GM12878 (cell line): Measurements from ENCODE around the gene RGS14. TPM values are rescaled to one million over a fixed set of nuclear protein-coding genes. Genes with fewer than 3 reads are reported as not detected.

Experiments
- BRCA1 ChIP-seq: IDR thresholded peaks from 2 replicates; pipeline ENCODE4 v1.6.1; 2011; ENCODE audit warnings: low read depth, low read length, improper control_type of control experiment
- GATAD2B ChIP-seq: fragments of 450-650 bp; conservative IDR thresholded peaks from 2 replicates; pipeline ENCODE4 v1.6.1; 2017; ENCODE audit warnings: low read depth, mild to moderate bottlenecking, moderate library complexity
- PKNOX1 ChIP-seq: fragments of 450-650 bp; IDR thresholded peaks from 2 replicates; pipeline ENCODE4 v1.6.1; 2016; ENCODE audit warnings: mild to moderate bottlenecking
- SMARCA5 ChIP-seq: fragments of 450-650 bp; IDR thresholded peaks from 2 replicates; pipeline ENCODE4 v1.6.1; 2017; ENCODE audit warnings: mild to moderate bottlenecking
- TARDBP ChIP-seq: IDR thresholded peaks from 2 replicates; pipeline ENCODE4 v1.6.1; 2016; ENCODE audit warnings: borderline replicate concordance
- ZNF592 ChIP-seq: fragments of 450-650 bp; IDR thresholded peaks from 2 replicates; pipeline ENCODE4 v1.6.1; 2017; ENCODE audit warnings: mild to moderate bottlenecking, moderate library complexity
- ZNF687 ChIP-seq: fragments of 450-650 bp; IDR thresholded peaks from 2 replicates; pipeline ENCODE4 v1.6.1; 2017; ENCODE audit warnings: mild to moderate bottlenecking, moderate library complexity
- polyA plus RNA-seq, 11 experiments: library from polyadenylated mRNA; depleted of rRNA in 4 of 11; unstranded in 6 of 11; stranded (reverse) in 5 of 11; fragments of >200 nt; fragmentation: Nextera tagmentation in 4 of 11; fragmentation: Illumina TruSeq in 1 of 11; extraction: Ambion mirVana in 4 of 11; extraction: Trizol in 1 of 11; gene quantifications; 1 replicate in 1 of 11; 2 replicates in 10 of 11; pipeline versions ENCODE4 v1.2.1 to v1.2.3, GENCODE V29; 2011 to 2016; ENCODE audit warnings: inconsistent platforms in 2 of 11, missing spikeins in 2 of 11, low read depth in 1 of 11
- total RNA-seq, 4 experiments: library from RNA; depleted of rRNA in 3 of 4; stranded (reverse); fragments of >200 nt in 3 of 4; fragmentation: Illumina TruSeq in 1 of 4; extraction: Trizol in 1 of 4; gene quantifications; 2 replicates each; pipeline versions ENCODE4 v1.2.1 to v1.2.3, GENCODE V29; 2013 to 2021

Gene RGS14
- total and polyA plus RNA-seq, 10 of the 15 experiments (the other 5 are each of a cell fraction or from before 2014, with no cell fraction given), result 0.19 to 88.7 (median 54.8) TPM

GRCh38 chr5:177368869-177369644, 11.3 kb downstream of the RGS14 start (continued):
- TF ChIP-seq BRCA1 (no peak), PKNOX1 (no peak), SMARCA5 (no peak), ZNF687 (no peak), ZNF592 (no peak), GATAD2B (no peak), TARDBP (no peak)
